A549 (cell line): ENCODE data around the gene LRRC71. TPM values are rescaled to one million over a fixed set of nuclear protein-coding genes. Genes with fewer than 3 reads are reported as not detected.

Experiments
- ATAC-seq, 2 experiments: fragments of 200-7000 bp in 1 of 2; fragments of >200 bp in 1 of 2; cut with Nextera tagmentation in 1 of 2; cut with Tn5 transposase in 1 of 2; 3 replicates each; pipeline versions ENCODE4 v1.8.0 to v1.9.1; 2018 to 2020; ENCODE audit warnings: mild to moderate bottlenecking in 1 of 2, moderate library complexity in 1 of 2
- CTCF ChIA-PET: fragments of 300-600 bp; sonication (Branson Sonifier 250); formaldehyde crosslinking; extraction: SDS; loops from one replicate; lab custom pipeline; 2021; ENCODE audit warnings: antibody characterized with exemption, inconsistent platforms; lab: Yijun Ruan, JAX
- POLR2A ChIA-PET: fragments of 350-600 bp; formaldehyde crosslinking; extraction: SDS; loops from one replicate; lab custom pipeline; 2021; ENCODE audit warnings: antibody characterized with exemption, inconsistent platforms; lab: Yijun Ruan, JAX
- DNase-seq, 2 experiments: peaks; one replicate each; pipeline versions ENCODE4 v3.0.0 to v3.0.0-alpha.2; 2011 to 2016; ENCODE audit warnings: low read depth in 1 of 2, low spot score in 1 of 2
- FAIRE-seq: peaks from 2 replicates; lab custom pipeline; 2011; peaks lifted over from hg19 to GRCh38; lab: Jason Lieb, UNC
- H3K27ac ChIP-seq, 2 experiments: fragments of >200 bp; sonication (Bioruptor Twin); formaldehyde crosslinking; 3 replicates each; pipeline ENCODE4 v1.5.1; 2016 to 2017
- H3K4me1 ChIP-seq: fragments of >200 bp; sonication (Bioruptor Twin); formaldehyde crosslinking; 3 replicates; pipeline ENCODE4 v1.6.1; 2016
- H3K4me2 ChIP-seq: fragments of >200 bp; sonication (Bioruptor Twin); formaldehyde crosslinking; 3 replicates; pipeline ENCODE4 v1.6.1; 2016
- H3K4me3 ChIP-seq: fragments of >200 bp; sonication (Bioruptor Twin); formaldehyde crosslinking; 3 replicates; pipeline ENCODE4 v1.5.1; 2016
- H3K9me3 ChIP-seq: fragments of >200 bp; sonication (Bioruptor Twin); formaldehyde crosslinking; 3 replicates; pipeline ENCODE4 v1.6.1; 2016
- CBX8 ChIP-seq: fragments of 200-600 bp; sonication (generic); IDR thresholded peaks from 2 replicates; pipeline ENCODE4 v1.6.1; 2016
- CEBPB ChIP-seq, 2 experiments: fragments of >200 bp in 1 of 2; sonication (Bioruptor Twin) in 1 of 2; formaldehyde crosslinking in 1 of 2; IDR thresholded peaks; 2 replicates each; pipeline ENCODE4 v1.6.1; 2012 to 2016
- CTCF ChIP-seq: fragments of >200 bp; sonication (Bioruptor Twin); formaldehyde crosslinking; IDR thresholded peaks from 3 replicates; pipeline ENCODE4 v1.5.1; 2016
- E2F6 ChIP-seq: IDR thresholded peaks from 2 replicates; pipeline ENCODE4 v1.6.1; 2012; ENCODE audit warnings: low read depth, borderline replicate concordance
- ELK1 ChIP-seq: fragments of 150-350 bp; IDR thresholded peaks from 2 replicates; pipeline ENCODE4 v1.6.1; 2014; ENCODE audit warnings: low read depth, mild to moderate bottlenecking, low read length
- FOXS1 ChIP-seq: fragments of 250-450 bp; sonication (Bioruptor Pico); IDR thresholded peaks from 2 replicates; pipeline ENCODE4 v1.5.0; 2020; ENCODE audit warnings: mild to moderate bottlenecking, moderate library complexity
- GATA3 ChIP-seq: IDR thresholded peaks from 2 replicates; pipeline ENCODE4 v1.6.1; 2012; ENCODE audit warnings: borderline replicate concordance
- HDAC2 ChIP-seq: fragments of 200-600 bp; sonication (generic); IDR thresholded peaks from 2 replicates; pipeline ENCODE4 v1.6.1; 2016
- HOXA7 ChIP-seq: fragments of 250-450 bp; sonication (Bioruptor Pico); IDR thresholded peaks from 2 replicates; pipeline ENCODE4 v1.5.0; 2020; ENCODE audit warnings: mild to moderate bottlenecking, moderate library complexity
- HOXB13 ChIP-seq: fragments of 250-450 bp; sonication (Bioruptor Pico); IDR thresholded peaks from 2 replicates; pipeline ENCODE4 v1.5.0; 2020; ENCODE audit warnings: low read depth, mild to moderate bottlenecking, moderate library complexity
- NPAS2 ChIP-seq: fragments of 250-450 bp; sonication (Bioruptor Pico); IDR thresholded peaks from 2 replicates; pipeline ENCODE4 v1.8.0; 2022; ENCODE audit warnings: mild to moderate bottlenecking, moderate library complexity, borderline replicate concordance
- NR3C1 ChIP-seq: fragments of >200 bp; sonication (Bioruptor Twin); formaldehyde crosslinking; IDR thresholded peaks from 3 replicates; pipeline ENCODE4 v1.6.1; 2017
- PHF8 ChIP-seq: fragments of 200-600 bp; sonication (generic); IDR thresholded peaks from 2 replicates; pipeline ENCODE4 v1.6.1; 2016; ENCODE audit warnings: low read depth, mild to moderate bottlenecking, antibody characterized with exemption, moderate library complexity, borderline replicate concordance
- POLR2A ChIP-seq: IDR thresholded peaks from 2 replicates; pipeline ENCODE4 v1.6.1; 2012; ENCODE audit warnings: mild to moderate bottlenecking, low read length
- RAD21 ChIP-seq, 2 experiments: fragments of >200 bp in 1 of 2; sonication (Bioruptor Twin) in 1 of 2; formaldehyde crosslinking in 1 of 2; IDR thresholded peaks in 1 of 2; conservative IDR thresholded peaks in 1 of 2; 2 replicates in 1 of 2; 3 replicates in 1 of 2; pipeline ENCODE4 v1.6.1; 2012 to 2018; ENCODE audit warnings: inconsistent platforms in 1 of 2
- RFX5 ChIP-seq: fragments of 450-650 bp; IDR thresholded peaks from 2 replicates; pipeline ENCODE4 v1.7.1; 2014; ENCODE audit warnings: antibody characterized with exemption, mild to moderate bottlenecking, moderate library complexity
- RNF2 ChIP-seq: fragments of 200-600 bp; sonication (generic); IDR thresholded peaks from 2 replicates; pipeline ENCODE4 v1.6.1; 2016; ENCODE audit warnings: low read depth, mild to moderate bottlenecking, antibody characterized with exemption, moderate library complexity, borderline replicate concordance
- SMC3 ChIP-seq: fragments of >200 bp; sonication (Bioruptor Twin); formaldehyde crosslinking; IDR thresholded peaks from 3 replicates; pipeline ENCODE4 v1.6.1; 2018; ENCODE audit warnings: inconsistent platforms
- SREBF2 ChIP-seq: fragments of 450-650 bp; IDR thresholded peaks from 2 replicates; pipeline ENCODE4 v1.6.1; 2014; ENCODE audit warnings: mild to moderate bottlenecking, moderate library complexity
- TFCP2L1 ChIP-seq: fragments of 250-450 bp; sonication (Bioruptor Pico); IDR thresholded peaks from 2 replicates; pipeline ENCODE4 v1.5.0; 2021; ENCODE audit warnings: mild to moderate bottlenecking
- ZSCAN20 ChIP-seq: fragments of 250-450 bp; sonication (Bioruptor Pico); IDR thresholded peaks from 2 replicates; pipeline ENCODE4 v1.8.0; 2022; ENCODE audit warnings: mild to moderate bottlenecking, moderate library complexity
- WGBS: methylation state at CpG from one replicate; pipeline ENCODE4 v1.1.6; 2017; ENCODE audit errors: missing lambda C conversion rate; 5-methylcytosine and 5-hydroxymethylcytosine counted together
- polyA plus RNA-seq, 4 experiments: library from polyadenylated mRNA; depleted of rRNA in 3 of 4; stranded (reverse); fragments of >200 nt; fragmentation: RNase III in 1 of 4; extraction: RNeasy Plus Mini Kit Qiagen cat#74134 plus additional on column Dnase treatment in 1 of 4; gene quantifications; 2 replicates in 3 of 4; 3 replicates in 1 of 4; pipeline ENCODE4 v1.2.3, GENCODE V29; 2011 to 2017
- TF ChIP-seq, protein P1 (sequence below): fragments of 250-450 bp; sonication (Bioruptor Pico); IDR thresholded peaks from 2 replicates; pipeline ENCODE4 v1.5.0; 2020; ENCODE audit warnings: low read depth, mild to moderate bottlenecking, moderate library complexity
- TF ChIP-seq, protein P2 (sequence below): fragments of >200 bp; sonication (Bioruptor Twin); formaldehyde crosslinking; IDR thresholded peaks from 2 replicates; pipeline ENCODE4 v1.6.1; 2016

Gene LRRC71
- polyA plus RNA-seq, 2 of the 4 experiments (the other 2 are of a cell fraction), result 0.10 TPM; not detected in 1

DNA sequence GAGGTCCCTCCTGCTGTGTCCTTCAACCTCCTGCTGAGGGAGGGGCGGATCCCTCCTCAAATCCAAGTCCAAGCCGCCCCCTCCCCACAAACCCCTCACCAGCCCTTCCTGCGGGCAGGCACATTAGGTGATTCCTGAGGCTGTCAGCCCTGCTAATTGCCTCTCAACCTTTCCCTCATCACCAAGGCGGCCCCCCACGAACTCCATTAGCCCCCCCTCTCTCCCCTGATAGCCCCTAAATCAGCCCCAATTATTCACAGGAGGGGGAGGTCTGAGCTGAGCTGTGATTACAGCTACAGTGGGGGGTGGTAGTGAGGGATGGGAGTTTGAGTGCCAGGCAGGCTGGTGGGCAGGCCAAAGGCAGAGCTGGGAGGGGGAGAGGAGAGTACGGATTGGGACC lies 32.7 kb upstream of the LRRC71 start:
- no peak for TF ChIP-seq SREBF2
- no peak for TF ChIP-seq FOXS1 (CRISPR knock-in tag)
- TF ChIP-seq PHF8, result no peak
- TF ChIP-seq CEBPB (IDR thresholded peaks at IDR 0.05), result no peak
- no peak for TF ChIP-seq HDAC2
- TF ChIP-seq ELK1, result no peak
- no peak for TF ChIP-seq HOXA7
- no peak for TF ChIP-seq RFX5
- TF ChIP-seq, protein P1, sequence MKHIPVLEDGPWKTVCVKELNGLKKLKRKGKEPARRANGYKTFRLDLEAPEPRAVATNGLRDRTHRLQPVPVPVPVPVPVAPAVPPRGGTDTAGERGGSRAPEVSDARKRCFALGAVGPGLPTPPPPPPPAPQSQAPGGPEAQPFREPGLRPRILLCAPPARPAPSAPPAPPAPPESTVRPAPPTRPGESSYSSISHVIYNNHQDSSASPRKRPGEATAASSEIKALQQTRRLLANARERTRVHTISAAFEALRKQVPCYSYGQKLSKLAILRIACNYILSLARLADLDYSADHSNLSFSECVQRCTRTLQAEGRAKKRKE (CRISPR knock-in tag), result no peak
- TF ChIP-seq RNF2, result no peak
- no peak for TF ChIP-seq E2F6
- TF ChIP-seq CBX8, result no peak
- TF ChIP-seq ZSCAN20, result no peak
- no peak for TF ChIP-seq NR3C1
- TF ChIP-seq, protein P2, sequence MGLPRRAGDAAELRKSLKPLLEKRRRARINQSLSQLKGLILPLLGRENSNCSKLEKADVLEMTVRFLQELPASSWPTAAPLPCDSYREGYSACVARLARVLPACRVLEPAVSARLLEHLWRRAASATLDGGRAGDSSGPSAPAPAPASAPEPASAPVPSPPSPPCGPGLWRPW, result no peak
- TF ChIP-seq GATA3, result no peak
- TF ChIP-seq HOXB13 (CRISPR knock-in tag), result no peak
- TF ChIP-seq, all 56 proteins: peak for 0
- no peaks in the 10 kb centered on the region for H3K9me3 ChIP-seq
- H3K4me3 ChIP-seq, result no peak overlapping the region
- no peak for ATAC-seq
- CTCF ChIA-PET, result interaction anchor here (0.9 to 20.8 kb wide), 11 partner anchors 14 to 200 kb away, joined by 3 to 341 read pairs (median 108); partner anchors contain the start of genes INSRR, ISG20L2, LRRC71 and METTL25B
- 36% methylated on average over 4 of the region's 6 CpGs for WGBS
- POLR2A ChIA-PET, result no interaction called here
- H3K4me2 ChIP-seq, result no peak overlapping the region
- FAIRE-seq, result no peak
- peaks cover 3% of the 10 kb centered on the region; the same call in 1 of the 3 replicates for H3K4me1 ChIP-seq
- no peak overlapping the region for H3K27ac ChIP-seq
- no peak for DNase-seq

DNA sequence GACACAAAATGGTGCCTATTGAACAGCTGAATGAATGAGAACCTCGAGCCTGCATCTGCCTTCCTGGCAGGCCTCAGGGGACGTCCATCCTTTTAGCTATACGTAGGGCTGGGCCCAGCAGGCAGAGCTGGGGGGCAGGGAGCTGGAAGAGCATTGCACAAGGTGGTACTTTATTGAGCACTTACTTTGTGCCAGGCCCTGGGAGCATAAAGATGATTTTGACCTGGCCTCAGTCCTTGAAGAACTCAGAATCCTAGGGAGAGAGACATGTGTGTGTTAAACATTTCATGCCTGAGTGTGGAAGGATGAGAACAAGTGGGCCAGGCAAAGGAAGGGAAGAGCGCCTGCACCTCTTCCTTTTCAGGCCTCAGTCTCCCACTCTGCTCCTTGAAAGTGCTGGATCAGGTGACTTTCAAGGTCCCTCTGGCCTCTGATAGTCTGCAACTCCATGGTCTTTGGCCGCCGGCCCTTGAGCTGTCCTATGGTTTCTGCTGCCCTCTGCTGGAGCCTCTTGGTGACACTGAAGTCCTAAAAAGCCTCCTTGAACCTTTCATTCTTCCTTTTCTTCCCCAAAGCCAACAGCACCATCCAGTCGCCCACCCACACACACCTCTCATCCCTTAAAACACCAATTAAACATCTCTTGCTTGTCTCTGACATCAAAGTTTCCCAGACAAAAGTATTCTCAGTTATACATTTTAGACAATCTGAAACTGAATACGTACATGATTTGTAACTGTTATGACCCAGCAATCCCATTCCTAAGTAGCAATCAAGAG lies 30.4 kb upstream of the LRRC71 start:
- ATAC-seq (peak; percentile 54 to 68; a peak in 5 of 6 replicates), FAIRE-seq (peak; percentile 72)
- no peak overlapping the region for H3K4me3 ChIP-seq
- no peak overlapping the region for H3K4me2 ChIP-seq
- TF ChIP-seq HOXA7, result no peak
- TF ChIP-seq NPAS2 (CRISPR knock-in tag), result no peak
- TF ChIP-seq TFCP2L1 (CRISPR knock-in tag), result no peak
- TF ChIP-seq CTCF, result peak; percentile 94
- TF ChIP-seq RAD21 (conservative IDR thresholded peaks at IDR 0.05 in 1 of 2, IDR thresholded peaks at IDR 0.05 in 1 of 2), result peak; percentile 90 to 94
- TF ChIP-seq SMC3, result peak; percentile 88
- no peak for TF ChIP-seq POLR2A
- TF ChIP-seq, all 56 proteins: peak for 3
- DNase-seq, result peak; percentile 82 to 87
- Histone ChIP-seq H3K9me3 (no peaks in the 10 kb centered on the region), H3K27ac (peak overlapping the region; percentile 43 to 77; a peak in 4 of 6 replicates), H3K4me1 (peaks cover 15% of the 10 kb centered on the region)
- ChIA-PET POLR2A (interaction anchor here (0.6 to 2.4 kb wide), 2 partner anchors 29 to 162 kb away, joined by 3 to 6 read pairs; partner anchors contain the start of genes ISG20L2, METTL25B and NTRK1), CTCF (interaction anchor here (0.5 to 20.8 kb wide), 46 partner anchors 8 to 271 kb away, joined by 3 to 341 read pairs (median 6); partner anchors contain the start of genes CRABP2, HAPLN2, INSRR and ISG20L2)
- 37% methylated on average over 8 of the region's 8 CpGs for WGBS
